Erythroblast (primary cell): Measurements from ENCODE around the gene KRAS.

Source experiments
- GATA1 ChIP-seq: IDR thresholded peaks from 2 replicates; pipeline ENCODE4 v1.6.1; 2011; ENCODE audit warnings: low read depth, mild to moderate bottlenecking, control low read depth, low read length, moderate library complexity
- POLR2A ChIP-seq: IDR thresholded peaks from 2 replicates; pipeline ENCODE4 v1.6.1; 2011; ENCODE audit warnings: mild to moderate bottlenecking, low read length

GRCh38 chr12:25264862-25265261 lies 14.1 kb upstream of the KRAS start:
- TF ChIP-seq POLR2A (no peak), GATA1 (no peak)
